B cell (primary cell): ENCODE data around the gene SEC14L5. TPM values are rescaled to one million over a fixed set of nuclear protein-coding genes. Genes with fewer than 3 reads are reported as not detected.
A peak's percentile ranks its signal among the peaks of the same experiment; 100 is the strongest.

ENCODE experiments used
- ATAC-seq: fragments of 200-7000 bp; cut with Tn5 transposase; one replicate; pipeline ENCODE4 v1.10.0; 2021; ENCODE audit warnings: low read depth, mild to moderate bottlenecking, moderate number of reproducible peaks, moderate library complexity
- CTCF ChIA-PET: fragments of 350-600 bp; sonication (Branson Sonifier 250); formaldehyde crosslinking; loops from one replicate; lab custom pipeline; 2021; ENCODE audit warnings: antibody characterized with exemption, inconsistent platforms; lab: Charles Lee
- POLR2A ChIA-PET: fragments of 350-600 bp; sonication (Branson Sonifier 250); formaldehyde crosslinking; loops from one replicate; lab custom pipeline; 2021; ENCODE audit warnings: antibody characterized with exemption; lab: Charles Lee
- DNase-seq: peaks from one replicate; pipeline ENCODE4 v3.0.0; 2013
- H2AFZ ChIP-seq: 2 replicates; pipeline ENCODE4 v1.6.1; 2012; ENCODE audit warnings: mild to moderate bottlenecking, low read depth, low read length; ENCODE audit not compliant: insufficient read depth, poor library complexity, severe bottlenecking
- H3K27ac ChIP-seq, 2 donors: 1 replicate in 1 of 2; 2 replicates in 1 of 2; pipeline ENCODE4 v1.5.1; 2012 to 2013; ENCODE audit warnings: low read length in 2 of 2, mild to moderate bottlenecking in 2 of 2, moderate library complexity in 1 of 2
- H3K27me3 ChIP-seq, 4 experiments: fragments of 200-600 bp in 1 of 4; sonication (generic) in 1 of 4; replicated peaks in 1 of 4; 1 replicate in 2 of 4; 2 replicates in 2 of 4; pipeline versions ENCODE4 v1.6.1 to v1.7.0; 2013 to 2016; ENCODE audit warnings: low read length in 3 of 4, mild to moderate bottlenecking in 2 of 4, mixed read lengths in 1 of 4, moderate library complexity in 1 of 4; ENCODE audit not compliant: insufficient read depth in 4 of 4, control insufficient read depth in 3 of 4; ENCODE audit errors: control extremely low read depth in 1 of 4
- H3K36me3 ChIP-seq, 2 experiments: replicated peaks in 1 of 2; 1 replicate in 1 of 2; 2 replicates in 1 of 2; pipeline versions ENCODE4 v1.6.1 to v1.7.1; 2013; ENCODE audit warnings: low read length in 1 of 2; ENCODE audit not compliant: insufficient read depth in 2 of 2, control insufficient read depth in 1 of 2; ENCODE audit errors: control extremely low read depth in 1 of 2, extremely low read depth in 1 of 2
- H3K4me1 ChIP-seq, 2 donors: fragments of 200-600 bp in 1 of 2; sonication (generic) in 1 of 2; 1 replicate in 1 of 2; 2 replicates in 1 of 2; pipeline versions ENCODE4 v1.5.1 to v1.6.1; 2013 to 2017; ENCODE audit warnings: low read length in 2 of 2; ENCODE audit not compliant: control insufficient read depth in 2 of 2, insufficient read depth in 2 of 2
- H3K4me2 ChIP-seq: replicated peaks from 2 replicates; pipeline ENCODE3; 2012; ENCODE audit warnings: mild to moderate bottlenecking, low read depth, low read length; ENCODE audit not compliant: poor library complexity, severe bottlenecking
- H3K4me3 ChIP-seq, 5 experiments: fragments of 200-600 bp in 1 of 5; sonication (generic) in 1 of 5; 1 replicate in 3 of 5; 2 replicates in 2 of 5; pipeline versions ENCODE4 v1.5.1 to v1.7.0; 2011 to 2016; ENCODE audit warnings: low read length in 4 of 5, mild to moderate bottlenecking in 4 of 5, low read depth in 2 of 5, control low read depth in 1 of 5, moderate library complexity in 1 of 5; ENCODE audit not compliant: insufficient read depth in 1 of 5; ENCODE audit errors: control extremely low read depth in 1 of 5, extremely low read depth in 1 of 5
- H3K79me2 ChIP-seq: fragments of 200-600 bp; sonication (generic); one replicate; pipeline ENCODE4 v1.6.0; 2016; ENCODE audit warnings: low read length; ENCODE audit not compliant: control insufficient read depth, insufficient read depth
- H3K9ac ChIP-seq: fragments of 200-600 bp; sonication (generic); 2 replicates; pipeline ENCODE4 v1.6.1; 2017; ENCODE audit warnings: mild to moderate bottlenecking, low read length, moderate library complexity
- H3K9me3 ChIP-seq, 3 donors: one replicate each; pipeline versions ENCODE4 v1.6.1 to v1.7.1; 2013; ENCODE audit warnings: low read length in 2 of 3; ENCODE audit not compliant: control insufficient read depth in 2 of 3, insufficient read depth in 1 of 3; ENCODE audit errors: control extremely low read depth in 1 of 3
- H4K20me1 ChIP-seq: 2 replicates; pipeline ENCODE4 v1.6.0; 2012; ENCODE audit warnings: mild to moderate bottlenecking, low read length; ENCODE audit not compliant: insufficient read depth, control insufficient read depth, poor library complexity, severe bottlenecking
- H3K27ac Mint-ChIP-seq: one replicate; pipeline ENCODE4 v1.8.0; 2021; ENCODE audit warnings: mixed read lengths
- H3K27me3 Mint-ChIP-seq: one replicate; pipeline ENCODE4 v1.8.0; 2021; ENCODE audit warnings: mixed read lengths
- H3K4me1 Mint-ChIP-seq: one replicate; pipeline ENCODE4 v1.8.0; 2021; ENCODE audit warnings: mixed read lengths
- H3K4me3 Mint-ChIP-seq: one replicate; pipeline ENCODE4 v1.8.0; 2021; ENCODE audit warnings: mixed read lengths
- H3K9me3 Mint-ChIP-seq: one replicate; pipeline ENCODE4 v1.8.0; 2022; ENCODE audit warnings: mixed read lengths; ENCODE audit not compliant: insufficient read depth
- EZH2 ChIP-seq: IDR thresholded peaks from 2 replicates; pipeline ENCODE4 v1.6.1; 2012; ENCODE audit warnings: borderline replicate concordance, low read depth, mild to moderate bottlenecking, moderate library complexity, low read length; ENCODE audit not compliant: insufficient read depth, poor library complexity, severe bottlenecking
- WGBS: methylation state at CpG from one replicate; pipeline ENCODE4 v1.1.5; 2013; ENCODE audit warnings: missing lambda C conversion rate; ENCODE audit not compliant: insufficient coverage; 5-methylcytosine and 5-hydroxymethylcytosine counted together
- intact Hi-C: fragments of 100-400 bp; cut with micrococcal nuclease; formaldehyde crosslinking; loops from one replicate; pipeline ENCODE4 v1.10.0; 2022
- polyA plus RNA-seq: library from polyadenylated mRNA; depleted of rRNA; stranded (reverse); fragments of >200 nt; gene quantifications from 2 replicates; pipeline ENCODE4 v1.2.3, GENCODE V29; 2012
- total RNA-seq, 2 donors: library from RNA; stranded (reverse); fragments of 120-200 nt in 1 of 2; gene quantifications; 1 replicate in 1 of 2; 2 replicates in 1 of 2; pipeline versions ENCODE4 v1.2.3 to v1.2.4, GENCODE V29; 2013 to 2022
- TF ChIP-seq, protein P1 (sequence below): fragments of 200-600 bp; IDR thresholded peaks from one replicate; pipeline ENCODE4 v1.8.0; 2022; ENCODE audit warnings: antibody characterized with exemption, mild to moderate bottlenecking

Gene SEC14L5
- total and polyA plus RNA-seq, 2 donors (not counting 1 experiment from before 2014, with no cell fraction given), result not detected

DNA sequence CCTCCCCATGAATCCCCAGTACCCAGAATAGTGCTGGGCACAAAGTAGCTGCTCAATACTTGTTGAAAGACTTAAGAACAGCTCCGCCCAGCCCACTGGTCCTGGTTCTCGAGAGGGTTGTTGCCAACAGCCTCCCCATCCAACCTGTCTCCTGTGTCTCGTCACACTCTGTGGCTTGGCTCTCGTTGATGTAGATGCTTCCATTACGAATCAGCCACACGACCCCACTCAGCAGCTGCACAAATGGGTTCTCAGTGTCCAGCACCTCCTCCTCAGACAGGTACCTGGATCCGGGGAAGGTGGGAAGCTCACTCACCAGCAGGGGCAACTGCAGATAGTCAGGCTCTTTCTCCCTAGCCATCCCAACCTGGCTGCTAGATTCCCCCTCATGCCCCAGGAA, 73.5 kb downstream of the SEC14L5 start:
- H3K79me2 ChIP-seq, result peaks cover 16% of the 10 kb centered on the region
- 96% methylated on average over 7 of the region's 7 CpGs for WGBS
- intact Hi-C loops, result no loop called here
- H4K20me1 ChIP-seq, result no peaks in the 10 kb centered on the region
- ChIA-PET CTCF (no interaction called here), POLR2A (no interaction called here)
- ATAC-seq (no peak), DNase-seq (no peak)
- TF ChIP-seq, protein P1, sequence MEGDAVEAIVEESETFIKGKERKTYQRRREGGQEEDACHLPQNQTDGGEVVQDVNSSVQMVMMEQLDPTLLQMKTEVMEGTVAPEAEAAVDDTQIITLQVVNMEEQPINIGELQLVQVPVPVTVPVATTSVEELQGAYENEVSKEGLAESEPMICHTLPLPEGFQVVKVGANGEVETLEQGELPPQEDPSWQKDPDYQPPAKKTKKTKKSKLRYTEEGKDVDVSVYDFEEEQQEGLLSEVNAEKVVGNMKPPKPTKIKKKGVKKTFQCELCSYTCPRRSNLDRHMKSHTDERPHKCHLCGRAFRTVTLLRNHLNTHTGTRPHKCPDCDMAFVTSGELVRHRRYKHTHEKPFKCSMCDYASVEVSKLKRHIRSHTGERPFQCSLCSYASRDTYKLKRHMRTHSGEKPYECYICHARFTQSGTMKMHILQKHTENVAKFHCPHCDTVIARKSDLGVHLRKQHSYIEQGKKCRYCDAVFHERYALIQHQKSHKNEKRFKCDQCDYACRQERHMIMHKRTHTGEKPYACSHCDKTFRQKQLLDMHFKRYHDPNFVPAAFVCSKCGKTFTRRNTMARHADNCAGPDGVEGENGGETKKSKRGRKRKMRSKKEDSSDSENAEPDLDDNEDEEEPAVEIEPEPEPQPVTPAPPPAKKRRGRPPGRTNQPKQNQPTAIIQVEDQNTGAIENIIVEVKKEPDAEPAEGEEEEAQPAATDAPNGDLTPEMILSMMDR, result no peak
- no peak for TF ChIP-seq EZH2
- no peak overlapping the region for H3K27ac ChIP-seq
- no peak overlapping the region for H3K4me2 ChIP-seq
- peaks cover 0 to 21% of the 10 kb centered on the region in 2 experiments for H3K36me3 ChIP-seq
- Mint-ChIP-seq H3K4me1 (peaks cover 20% of the 10 kb centered on the region), H3K27me3 (no peaks in the 10 kb centered on the region), H3K27ac (peak overlapping the region; percentile 79), H3K9me3 (no peaks in the 10 kb centered on the region), H3K4me3 (peak overlapping the region; percentile 76)
- peaks cover 14 to 17% of the 10 kb centered on the region in 2 donors for H3K4me1 ChIP-seq
- H3K4me3 ChIP-seq, result no peak overlapping the region
- no peaks in the 10 kb centered on the region for H3K9me3 ChIP-seq
- no peak overlapping the region for H2AFZ ChIP-seq
- H3K27me3 ChIP-seq, result no peaks in the 10 kb centered on the region
- no peak overlapping the region for H3K9ac ChIP-seq

DNA sequence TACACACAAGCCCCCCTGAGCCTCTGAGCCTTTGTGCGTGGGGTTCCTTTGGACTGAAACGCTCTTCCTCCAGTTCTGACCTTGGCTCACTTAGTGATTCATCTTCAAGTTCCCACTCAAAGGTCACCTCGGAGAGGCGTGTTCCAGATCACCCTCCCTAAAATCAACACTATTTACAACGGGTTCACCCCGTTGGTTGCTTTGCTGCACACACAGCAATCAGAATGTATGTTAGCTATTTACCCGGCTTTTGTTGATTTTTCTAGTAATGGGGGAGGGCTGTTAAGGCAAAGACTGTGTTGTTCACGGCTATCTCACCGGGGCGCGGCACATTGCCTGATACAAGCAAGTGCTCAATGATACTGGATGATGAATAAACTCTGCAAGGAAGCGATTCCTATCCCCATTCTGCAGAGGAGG, 74.6 kb downstream of the SEC14L5 start:
- Histone ChIP-seq H3K27ac (peak overlapping the region; percentile 16 to 79), H3K27me3 (no peaks in the 10 kb centered on the region), H3K4me3 (peak overlapping the region in 4 of 5 experiments; percentile 66 to 82 (median 75)), H3K36me3 (peaks cover 0 to 21% of the 10 kb centered on the region in 2 experiments), H4K20me1 (no peaks in the 10 kb centered on the region), H2AFZ (peak overlapping the region; percentile 93), H3K9ac (peak overlapping the region; percentile 73), H3K79me2 (peaks cover 16% of the 10 kb centered on the region), H3K4me1 (peaks cover 14 to 17% of the 10 kb centered on the region in 2 donors), H3K9me3 (no peaks in the 10 kb centered on the region), H3K4me2 (peak overlapping the region; percentile 93)
- ATAC-seq, result no peak
- peaks cover 20% of the 10 kb centered on the region for H3K4me1 Mint-ChIP-seq
- no peak for TF ChIP-seq EZH2
- TF ChIP-seq, protein P1, result no peak
- H3K4me3 Mint-ChIP-seq, result peak overlapping the region; percentile 93
- H3K9me3 Mint-ChIP-seq, result no peaks in the 10 kb centered on the region
- ChIA-PET POLR2A (no interaction called here), CTCF (interaction anchor here (1.3 kb wide), 1 partner anchor 57 kb away, joined by 4 read pairs; no protein-coding TSS in a partner anchor)
- peak overlapping the region; percentile 95 for H3K27ac Mint-ChIP-seq
- H3K27me3 Mint-ChIP-seq, result no peaks in the 10 kb centered on the region
- intact Hi-C loops, result loop anchor here (1.0 to 2.0 kb wide), 3 partner anchors 39 to 230 kb away; partner anchors contain the start of genes ALG1, GLYR1, ROGDI and UBN1
- WGBS, result 69% methylated on average over 8 of the region's 12 CpGs
- peak; percentile 21 for DNase-seq
